Globus pallidus (tissue), 1 donor: ENCODE results near the gene SENP2.
"Not testable (repeated sequence)": the region's sequence is repeated elsewhere in the genome, so short reads cannot be mapped to it uniquely, and the experiment has no call there.

ENCODE experiments used
- DNase-seq: peaks from one replicate; pipeline ENCODE4 v3.0.0-alpha.2; 2015; ENCODE audit warnings: low spot score

Gene SENP2

DNA sequence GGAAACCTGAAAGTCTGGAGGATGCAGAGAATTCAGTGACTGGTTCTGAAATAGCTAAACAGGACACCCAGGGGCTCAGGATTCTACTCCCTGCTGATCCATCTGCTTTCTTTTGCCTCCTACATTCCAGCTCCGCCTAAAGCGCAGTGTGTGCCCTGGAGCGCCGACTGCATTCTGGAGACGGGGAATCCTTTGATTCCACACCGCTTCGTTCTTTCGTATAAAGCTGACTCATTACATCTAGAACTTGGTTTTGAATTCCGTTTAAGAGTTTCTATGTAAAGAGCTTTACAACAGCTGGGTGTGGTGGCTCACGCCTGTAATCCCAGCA lies 61.8 kb downstream of the SENP2 start:
- DNase-seq: no peak

DNA sequence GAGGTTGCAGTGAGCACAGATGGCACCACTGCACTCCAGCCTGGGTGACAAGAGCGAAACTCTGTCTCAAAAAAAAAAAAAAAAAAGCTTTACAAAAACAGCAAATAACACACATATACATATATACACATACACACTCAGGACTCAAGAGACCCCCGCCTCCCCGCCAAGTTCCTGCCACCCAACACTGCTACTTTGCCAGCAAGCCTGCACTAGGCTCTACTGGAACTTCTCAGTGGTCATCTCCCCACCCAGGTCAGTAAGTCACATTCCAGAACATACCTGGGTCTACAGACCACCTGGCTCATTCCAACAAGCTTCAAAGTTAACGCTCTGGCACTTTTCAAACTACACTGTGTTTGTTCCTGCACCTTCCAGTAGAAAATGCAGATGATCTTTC lies 62.3 kb downstream of the SENP2 start:
- no peak for DNase-seq

DNA sequence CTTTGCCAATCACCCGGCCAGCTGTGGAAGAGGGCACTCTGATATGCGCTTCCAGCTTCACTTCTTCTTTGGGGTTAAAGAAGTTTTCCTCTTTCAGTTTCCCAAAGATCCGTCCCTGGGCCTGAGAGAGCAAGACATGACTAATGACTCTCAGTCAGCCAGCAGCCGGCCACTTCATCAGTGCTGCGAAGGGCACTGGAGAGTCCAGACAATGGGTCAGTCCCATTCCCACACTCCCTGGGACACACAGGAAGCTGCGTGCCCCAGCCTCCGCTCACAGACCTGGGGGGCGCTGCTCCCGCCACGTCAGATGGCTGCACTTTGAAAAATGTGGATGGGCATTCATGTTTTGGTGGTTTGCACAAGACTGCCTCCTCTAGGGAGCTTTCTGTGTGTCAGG lies 63.3 kb downstream of the SENP2 start:
- no peak for DNase-seq

DNA sequence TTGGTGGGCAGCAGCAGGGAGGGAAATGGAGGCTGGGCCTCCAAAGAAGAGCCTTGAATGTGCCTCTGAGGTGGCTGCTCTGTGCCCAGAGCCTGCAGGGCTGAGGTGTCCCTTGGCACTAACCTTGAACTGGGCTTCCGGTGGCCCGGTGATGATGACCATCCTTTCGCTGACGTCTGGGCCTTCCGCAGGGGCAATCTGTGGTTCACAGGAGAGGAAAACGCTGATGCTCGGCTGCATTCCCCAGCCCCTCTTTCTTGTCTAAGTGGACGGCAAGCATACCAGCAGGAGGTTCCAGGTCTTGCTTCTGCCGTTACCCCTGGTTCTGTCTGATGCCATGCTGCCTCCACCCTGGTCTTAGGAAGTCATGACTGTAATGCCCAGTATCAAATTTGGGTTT lies 65.9 kb downstream of the SENP2 start:
- DNase-seq: no peak

DNA sequence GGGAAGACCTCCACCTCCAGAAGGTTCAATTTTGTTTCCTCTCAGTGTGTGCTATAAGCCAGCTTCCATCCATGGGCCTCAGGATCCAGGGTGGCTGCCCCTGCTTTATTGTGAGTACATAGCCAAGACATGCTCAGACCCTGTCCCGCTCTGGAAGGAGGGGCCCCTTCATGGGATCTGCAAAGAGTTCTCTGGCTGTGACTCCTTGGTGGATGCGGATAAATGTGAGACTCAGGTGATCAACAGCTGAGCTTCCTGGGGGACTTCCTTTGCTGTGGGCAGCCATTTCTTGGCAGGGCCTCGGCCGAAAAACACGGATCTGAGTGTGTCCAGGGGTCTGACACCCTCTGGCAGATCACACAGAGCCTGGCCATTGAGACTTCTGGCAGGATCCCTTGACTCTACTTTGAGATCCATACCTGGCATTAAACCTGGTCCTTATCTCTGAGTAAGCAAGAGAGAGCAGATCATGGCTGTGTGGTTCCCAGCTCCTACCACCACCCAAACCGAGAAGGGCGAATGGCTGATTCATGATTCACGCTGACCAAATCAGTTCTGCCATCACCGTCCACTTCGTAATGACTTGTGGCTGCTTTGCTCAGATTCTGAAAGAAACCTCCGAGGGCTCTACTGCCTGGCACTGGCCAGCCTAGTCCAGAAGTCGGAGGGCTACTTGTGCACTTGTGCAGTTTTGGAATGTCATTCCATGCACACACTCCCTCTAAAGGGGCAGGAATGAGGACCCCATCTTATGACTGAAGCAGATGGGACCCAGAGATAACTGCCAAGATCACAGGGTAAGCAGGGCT lies 68.1 kb downstream of the SENP2 start:
- DNase-seq: no peak

DNA sequence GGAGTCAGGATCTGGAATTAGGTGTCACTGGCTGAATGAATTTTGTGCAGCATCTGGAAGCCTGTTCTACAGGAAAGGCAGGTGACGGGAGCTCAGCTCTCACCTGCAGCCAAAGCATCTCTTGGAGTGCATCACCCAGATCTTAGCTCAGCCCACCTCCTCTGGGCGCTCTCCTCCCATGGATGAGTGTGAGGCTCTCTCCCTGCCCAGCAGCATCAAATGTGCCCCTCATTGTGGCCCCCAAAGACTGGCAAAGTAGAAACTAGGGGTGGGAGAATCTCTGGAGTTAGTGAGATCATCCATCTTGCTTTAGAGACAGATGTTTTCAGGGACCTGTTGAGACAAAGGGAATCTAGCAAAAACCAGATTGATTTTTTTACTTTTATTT lies 68.7 kb downstream of the SENP2 start:
- DNase-seq: no peak

DNA sequence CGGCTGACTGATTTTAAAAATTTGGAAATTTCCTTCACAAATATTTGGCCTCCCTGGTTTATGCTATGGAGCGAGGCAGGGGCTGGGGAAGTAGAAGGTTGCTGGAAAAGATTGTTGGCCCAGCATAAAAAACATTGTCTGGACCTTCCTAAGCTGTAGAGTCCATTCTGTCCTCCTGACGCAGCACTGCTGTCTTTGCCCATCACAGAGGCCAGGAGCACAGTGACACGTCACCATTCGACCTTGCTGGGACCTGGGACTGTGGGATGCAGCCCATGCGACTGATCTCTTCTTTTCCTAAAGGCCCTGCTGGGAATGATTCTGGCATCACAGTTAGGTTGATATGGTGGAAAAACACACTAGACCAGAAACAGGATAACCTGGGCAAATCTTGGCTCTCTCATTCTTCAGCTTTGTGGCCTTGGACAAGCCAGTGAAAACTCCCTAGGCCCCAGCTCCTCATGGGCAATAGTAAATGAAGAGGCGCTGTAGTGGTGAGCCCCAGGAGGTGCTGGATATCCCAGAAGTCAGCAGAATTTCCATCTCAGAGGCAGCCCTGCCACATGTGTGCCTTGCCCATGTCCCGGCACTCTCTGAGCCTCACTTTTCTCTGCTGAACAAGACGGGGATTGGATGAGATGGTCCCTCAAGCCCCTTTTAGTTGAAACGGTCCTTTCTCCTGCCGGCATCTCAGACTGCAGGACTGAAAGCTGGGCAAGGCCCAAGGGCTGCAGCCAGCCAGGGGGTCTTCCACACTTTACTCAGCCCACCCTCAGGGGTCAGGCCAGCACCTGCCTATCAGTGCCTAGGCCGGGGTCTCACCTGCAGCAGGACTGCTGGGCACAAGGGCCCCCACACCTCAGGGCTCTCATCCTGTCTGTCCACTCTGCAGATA lies 69.6 kb downstream of the SENP2 start:
- DNase-seq: no peak

DNA sequence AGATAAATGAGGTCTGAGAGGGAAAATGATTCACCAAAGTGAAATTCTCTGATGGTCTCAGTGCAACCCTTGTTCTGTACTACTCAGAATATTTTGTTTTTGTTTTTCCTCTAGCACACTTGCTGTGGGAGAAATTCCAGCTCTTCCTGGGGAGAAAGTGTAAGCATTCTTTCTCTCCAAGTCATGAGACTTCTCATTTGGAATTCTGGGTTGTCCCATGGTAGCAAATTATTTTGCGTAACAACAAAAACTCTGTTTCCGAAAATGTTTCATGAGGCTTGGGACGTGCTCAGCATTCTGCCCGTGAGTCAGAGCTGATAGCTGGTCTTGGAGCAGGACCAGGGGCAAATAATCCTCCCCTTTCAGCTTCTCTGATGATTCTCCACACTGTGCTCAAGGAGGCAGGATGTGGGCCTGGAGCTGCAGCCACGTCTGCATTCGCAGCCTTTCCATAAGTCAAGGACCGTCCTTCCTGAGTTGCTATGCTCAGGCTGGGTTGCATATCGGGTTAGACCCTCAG lies 70.3 kb downstream of the SENP2 start:
- DNase-seq: peak; percentile 58

GRCh38 chr3:185657211-185657610 lies 71.1 kb downstream of the SENP2 start:
- no peak for DNase-seq

DNA sequence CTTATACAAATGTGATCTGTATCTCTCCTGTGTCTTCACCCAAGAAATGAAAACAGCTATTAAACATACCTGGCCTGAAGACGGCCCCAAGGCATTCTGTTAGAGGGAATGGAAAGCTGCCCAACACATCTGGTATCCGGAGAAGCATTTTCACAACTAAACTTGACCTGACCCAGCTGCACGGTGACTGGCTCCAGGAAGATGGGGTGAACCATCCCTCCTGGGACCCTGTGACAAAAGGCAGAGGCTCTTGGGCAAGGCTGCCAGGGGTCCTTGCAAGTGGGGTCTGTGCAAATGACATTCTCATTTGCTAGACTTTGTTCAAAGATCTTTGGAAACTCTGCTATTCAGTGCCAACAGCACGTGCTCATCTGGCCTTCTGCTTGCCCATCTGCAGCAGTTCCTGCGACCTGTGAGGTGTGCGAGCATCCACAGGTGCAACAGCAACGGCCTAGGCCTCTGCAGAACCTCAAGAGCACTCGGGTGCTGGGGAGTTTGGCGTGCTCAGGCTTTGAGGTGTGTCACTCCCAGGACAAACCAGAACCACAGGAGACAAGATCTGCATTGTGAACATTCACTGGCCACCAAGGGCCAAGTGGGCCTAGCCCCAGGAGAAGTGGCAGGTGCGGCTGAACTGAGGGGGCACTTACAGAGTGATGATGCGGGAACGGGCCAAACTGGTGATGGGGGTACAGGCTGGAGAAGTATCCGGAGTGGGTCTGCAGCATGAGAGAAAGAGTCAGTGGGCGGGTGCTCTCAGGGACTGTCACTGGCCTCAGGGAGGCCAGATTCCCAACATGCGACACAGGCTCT lies 71.8 kb downstream of the SENP2 start:
- no peak for DNase-seq

DNA sequence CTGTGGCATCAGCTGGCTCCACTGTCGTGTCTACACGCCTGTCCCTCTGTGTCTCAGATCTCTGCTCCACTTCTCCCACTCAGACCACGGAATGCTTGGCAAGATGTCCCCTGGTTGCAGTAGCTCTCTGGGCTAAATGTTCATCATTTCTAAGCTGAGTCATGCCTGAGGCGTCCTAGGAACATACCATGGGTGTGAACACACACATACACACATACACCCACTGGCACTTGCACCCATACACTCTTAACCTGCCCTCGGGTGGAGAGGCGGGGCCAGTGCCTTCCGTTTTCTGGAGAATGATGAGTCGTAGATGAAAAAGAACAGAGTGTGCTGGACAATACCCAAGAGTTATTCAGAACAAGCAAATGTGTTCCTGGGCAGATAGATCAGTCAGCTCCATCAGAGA lies 72.4 kb downstream of the SENP2 start:
- no peak for DNase-seq

GRCh38 chr3:185658943-185659342 lies 72.8 kb downstream of the SENP2 start:
- no peak for DNase-seq

- peak; percentile 65 for DNase-seq
These were observed 74.1 kb downstream of the SENP2 start for GRCh38 chr3:185659942-185660921.

GRCh38 chr3:185661296-185661695 lies 75.2 kb downstream of the SENP2 start:
- DNase-seq: not testable (repeated sequence)

- no peak for DNase-seq
These were observed 75.7 kb downstream of the SENP2 start for GRCh38 chr3:185661772-185662171.

DNA sequence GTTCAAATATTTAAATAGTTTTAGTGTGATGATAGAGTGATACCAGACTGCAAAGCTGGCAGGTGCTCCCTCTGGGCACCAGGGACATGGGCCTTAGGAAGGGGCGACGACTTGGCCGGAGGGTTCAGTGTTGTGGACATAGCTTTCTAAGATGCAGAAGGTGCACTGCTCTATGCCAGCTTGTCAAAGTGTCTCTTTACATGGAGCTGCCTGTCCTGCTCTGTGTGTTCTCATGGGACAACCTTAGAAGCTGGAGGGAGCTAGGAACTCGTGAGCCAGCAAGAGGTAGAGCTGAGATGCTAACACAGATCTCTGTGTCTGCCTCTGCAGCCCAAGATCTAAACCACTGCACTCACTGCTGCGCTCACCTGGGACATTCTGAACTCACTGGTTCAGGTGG lies 77.8 kb downstream of the SENP2 start:
- no peak for DNase-seq

DNA sequence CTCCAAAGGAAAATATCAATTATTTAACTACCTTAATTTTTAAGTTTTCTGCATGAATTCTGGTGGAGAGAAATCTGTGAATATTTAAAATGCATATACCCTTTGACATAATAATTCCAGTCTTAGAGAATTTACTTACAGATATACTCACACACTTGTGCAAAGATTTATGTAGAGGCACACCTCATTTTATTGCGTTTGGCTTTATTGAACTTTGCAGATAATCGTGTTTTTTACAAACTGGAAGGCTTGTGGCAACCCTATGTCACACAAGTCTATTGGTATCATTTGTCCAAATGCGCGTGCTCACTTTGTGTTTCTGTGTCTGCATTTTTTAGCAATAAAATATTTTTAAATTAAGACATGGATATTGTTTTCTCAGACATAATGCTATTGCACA lies 81.5 kb downstream of the SENP2 start:
- DNase-seq: no peak

GRCh38 chr3:185677146-185677829 lies 91.2 kb downstream of the SENP2 start:
- no peak for DNase-seq

DNA sequence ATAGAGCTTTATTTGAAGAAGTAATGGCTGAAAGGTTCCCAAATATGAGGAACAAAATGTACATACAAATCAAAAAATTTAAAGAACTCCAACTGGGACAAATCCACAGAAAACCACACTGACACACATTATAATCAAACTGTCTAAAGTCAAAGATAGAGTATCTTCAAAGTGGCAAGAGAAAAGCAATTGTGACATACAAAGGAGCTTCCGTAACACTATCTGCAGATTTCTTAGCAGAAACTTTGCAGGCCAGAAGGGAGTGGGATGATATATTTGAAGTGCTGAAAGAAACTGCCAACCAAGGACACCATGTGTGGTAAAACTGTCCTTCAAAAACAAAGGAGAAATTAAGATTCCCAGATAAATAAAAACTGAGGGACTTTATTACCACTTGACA lies 91.9 kb downstream of the SENP2 start:
- DNase-seq: no peak

DNA sequence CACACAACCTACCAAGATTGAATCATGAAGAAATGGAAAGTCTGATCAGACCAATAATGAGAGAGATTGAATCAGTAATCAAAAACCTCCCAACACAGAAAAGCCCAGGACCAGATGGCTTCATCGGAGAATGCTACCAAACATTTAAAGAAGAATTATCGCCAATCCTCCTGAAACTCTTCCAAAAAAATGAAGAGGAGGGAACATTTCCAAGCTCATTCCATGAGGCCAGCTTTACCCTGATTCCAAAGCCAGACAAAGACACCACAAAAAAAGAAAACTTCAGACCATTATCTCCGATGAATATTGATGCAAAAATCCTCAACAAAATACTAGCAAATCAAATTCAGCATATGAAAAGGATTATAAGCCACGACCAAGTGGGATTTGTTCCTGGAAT lies 94.1 kb downstream of the SENP2 start:
- no peak for DNase-seq
